ENCODE data around the gene MMP11.

DNA sequence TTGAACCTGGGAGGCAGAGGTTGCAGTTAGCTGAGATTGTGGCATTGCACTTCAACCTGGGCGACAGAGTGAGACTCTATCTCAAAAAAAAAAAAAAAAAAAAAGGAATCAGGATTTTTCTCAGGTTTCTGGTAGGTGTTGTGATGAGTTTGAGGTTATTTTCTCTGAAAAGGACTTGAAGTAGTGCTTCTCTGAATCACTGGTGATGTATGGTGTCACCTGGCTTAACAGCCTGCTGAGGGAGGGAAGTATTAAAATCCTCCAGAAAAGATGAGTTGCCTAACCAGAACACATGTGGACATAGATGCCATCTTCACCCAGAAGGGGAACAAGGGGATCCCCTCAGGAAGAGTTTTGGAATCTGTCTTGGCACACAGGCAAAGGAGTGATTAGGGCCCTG lies 34.2 kb downstream of the MMP11 start:
- TF ChIP-seq CTCF (IDR thresholded peaks at IDR 0.05; ENCODE audit: low read depth, low read length), result no peak
- TF ChIP-seq EZH2phosphoT487 (IDR thresholded peaks at IDR 0.05; ENCODE audit: low read depth), result no peak
